A673 (cell line): ENCODE results near the gene HIGD2A.

Experiments
- CTCF ChIP-seq: fragments of 300-800, 200-600 bp; sonication (generic); conservative IDR thresholded peaks from 2 replicates; pipeline ENCODE4 v1.5.1; 2017; ENCODE audit warnings: low read depth, mild to moderate bottlenecking, antibody characterized with exemption, low read length, moderate library complexity, mixed read lengths
- EZH2 ChIP-seq: fragments of 200-600 bp; sonication (generic); IDR thresholded peaks from 2 replicates; pipeline ENCODE4 v1.6.1; 2017; ENCODE audit warnings: borderline replicate concordance, low read depth, mild to moderate bottlenecking, mixed read lengths, antibody characterized with exemption, low read length; ENCODE audit not compliant: poor library complexity, severe bottlenecking

DNA sequence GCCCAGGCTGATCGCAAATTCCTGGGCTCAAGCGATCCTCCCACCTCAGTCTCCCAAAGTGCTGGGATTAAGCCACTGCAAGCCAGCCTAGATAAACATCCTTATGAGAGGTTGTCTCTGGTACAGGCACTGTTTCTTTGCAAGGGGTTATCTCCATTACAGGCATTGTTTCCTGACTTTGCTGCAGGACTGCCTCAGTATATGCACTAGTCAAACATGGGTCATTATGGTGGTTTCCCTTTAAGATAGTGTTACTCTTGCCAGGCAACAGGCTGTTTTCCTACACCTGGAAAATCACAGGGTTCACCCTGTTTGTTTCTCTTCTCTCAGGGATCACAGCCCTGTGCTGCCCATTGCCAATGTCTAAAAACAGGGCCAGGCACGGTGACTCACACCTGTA, 35.6 kb downstream of the HIGD2A start:
- TF ChIP-seq EZH2 (no peak), CTCF (no peak)
